ENCODE data around the gene ADARB2.

The ADARB2 gene

GRCh38 chr10:1377740-1378397, 359.5 kb downstream of the ADARB2 start:
- no peak for TF ChIP-seq NFIC (IDR thresholded peaks at IDR 0.05)
- TF ChIP-seq RAD21 (IDR thresholded peaks at IDR 0.05; ENCODE audit: low read depth): no peak
- TF ChIP-seq ZBTB7A (IDR thresholded peaks at IDR 0.05; ENCODE audit: low read depth): no peak
- no peak for TF ChIP-seq TCF12 (IDR thresholded peaks at IDR 0.05; ENCODE audit: low read depth)
- no peak for TF ChIP-seq EP300 (IDR thresholded peaks at IDR 0.05; ENCODE audit: borderline replicate concordance)
- no peak for TF ChIP-seq YY1 (IDR thresholded peaks at IDR 0.05; ENCODE audit: low read depth)
- no peak for TF ChIP-seq TAF1 (IDR thresholded peaks at IDR 0.05; ENCODE audit: low read depth)
- TF ChIP-seq FOXM1 (IDR thresholded peaks at IDR 0.05; ENCODE audit: borderline replicate concordance, low read depth): no peak
- TF ChIP-seq REST (IDR thresholded peaks at IDR 0.05; ENCODE audit: low read depth): no peak
- no peak for TF ChIP-seq TEAD4 (IDR thresholded peaks at IDR 0.05)
- no peak for TF ChIP-seq USF1 (IDR thresholded peaks at IDR 0.05)

- TF ChIP-seq CREB1 (IDR thresholded peaks at IDR 0.05; ENCODE audit: low read depth): no peak
- no peak for TF ChIP-seq CEBPB (IDR thresholded peaks at IDR 0.05)
- TF ChIP-seq YY1 (IDR thresholded peaks at IDR 0.05; ENCODE audit: low read depth): no peak
- TF ChIP-seq TAF1 (IDR thresholded peaks at IDR 0.05; ENCODE audit: low read depth): no peak
- TF ChIP-seq FOXM1 (IDR thresholded peaks at IDR 0.05; ENCODE audit: borderline replicate concordance, low read depth): no peak
- no peak for TF ChIP-seq MAX (IDR thresholded peaks at IDR 0.05)
- no peak for TF ChIP-seq RAD21 (IDR thresholded peaks at IDR 0.05; ENCODE audit: low read depth)
- no peak for TF ChIP-seq EGR1 (IDR thresholded peaks at IDR 0.05)
- TF ChIP-seq ZBTB7A (IDR thresholded peaks at IDR 0.05; ENCODE audit: low read depth): no peak
- TF ChIP-seq TEAD4 (IDR thresholded peaks at IDR 0.05): no peak
- no peak for TF ChIP-seq NFIC (IDR thresholded peaks at IDR 0.05)
- no peak for TF ChIP-seq EP300 (IDR thresholded peaks at IDR 0.05; ENCODE audit: borderline replicate concordance)
- no peak for TF ChIP-seq USF1 (IDR thresholded peaks at IDR 0.05)
- no peak for TF ChIP-seq REST (IDR thresholded peaks at IDR 0.05; ENCODE audit: low read depth)
- TF ChIP-seq TCF12 (IDR thresholded peaks at IDR 0.05; ENCODE audit: low read depth): no peak
These were observed 360.1 kb downstream of the ADARB2 start for GRCh38 chr10:1377231-1377630.

- no peak for TF ChIP-seq USF1 (IDR thresholded peaks at IDR 0.05)
- TF ChIP-seq EGR1 (IDR thresholded peaks at IDR 0.05): no peak
- TF ChIP-seq RAD21 (IDR thresholded peaks at IDR 0.05; ENCODE audit: low read depth): no peak
- no peak for TF ChIP-seq TEAD4 (IDR thresholded peaks at IDR 0.05)
- no peak for TF ChIP-seq EP300 (IDR thresholded peaks at IDR 0.05; ENCODE audit: borderline replicate concordance)
- no peak for TF ChIP-seq TCF12 (IDR thresholded peaks at IDR 0.05; ENCODE audit: low read depth)
- TF ChIP-seq CEBPB (IDR thresholded peaks at IDR 0.05): no peak
- TF ChIP-seq MAX (IDR thresholded peaks at IDR 0.05): no peak
- no peak for TF ChIP-seq TAF1 (IDR thresholded peaks at IDR 0.05; ENCODE audit: low read depth)
- TF ChIP-seq NFIC (IDR thresholded peaks at IDR 0.05): no peak
These were observed 360.9 kb downstream of the ADARB2 start for GRCh38 chr10:1376384-1376945.

- TF ChIP-seq TAF1 (IDR thresholded peaks at IDR 0.05; ENCODE audit: low read depth) (no peak), TEAD4 (IDR thresholded peaks at IDR 0.05) (no peak), EGR1 (IDR thresholded peaks at IDR 0.05) (no peak), EP300 (IDR thresholded peaks at IDR 0.05; ENCODE audit: borderline replicate concordance) (no peak)
These were observed 361.8 kb downstream of the ADARB2 start for GRCh38 chr10:1375346-1376170.

All from Ishikawa (cell line).